B cell (primary cell): ENCODE data around the gene DPYSL3. TPM values are rescaled to one million over a fixed set of nuclear protein-coding genes. Genes with fewer than 3 reads are reported as not detected.

Experiments
- ATAC-seq: fragments of 200-7000 bp; cut with Tn5 transposase; one replicate; pipeline ENCODE4 v1.10.0; 2021; ENCODE audit warnings: low read depth, mild to moderate bottlenecking, moderate number of reproducible peaks, moderate library complexity
- CTCF ChIA-PET: fragments of 350-600 bp; sonication (Branson Sonifier 250); formaldehyde crosslinking; loops from one replicate; lab custom pipeline; 2021; ENCODE audit warnings: antibody characterized with exemption, inconsistent platforms; lab: Charles Lee
- POLR2A ChIA-PET: fragments of 350-600 bp; sonication (Branson Sonifier 250); formaldehyde crosslinking; loops from one replicate; lab custom pipeline; 2021; ENCODE audit warnings: antibody characterized with exemption; lab: Charles Lee
- DNase-seq: peaks from one replicate; pipeline ENCODE4 v3.0.0; 2013
- H2AFZ ChIP-seq: 2 replicates; pipeline ENCODE4 v1.6.1; 2012; ENCODE audit warnings: mild to moderate bottlenecking, low read depth, low read length; ENCODE audit not compliant: insufficient read depth, poor library complexity, severe bottlenecking
- H3K27ac ChIP-seq, 2 donors: 1 replicate in 1 of 2; 2 replicates in 1 of 2; pipeline ENCODE4 v1.5.1; 2012 to 2013; ENCODE audit warnings: low read length in 2 of 2, mild to moderate bottlenecking in 2 of 2, moderate library complexity in 1 of 2
- H3K27me3 ChIP-seq, 4 experiments: fragments of 200-600 bp in 1 of 4; sonication (generic) in 1 of 4; replicated peaks in 1 of 4; 1 replicate in 2 of 4; 2 replicates in 2 of 4; pipeline versions ENCODE4 v1.6.1 to v1.7.0; 2013 to 2016; ENCODE audit warnings: low read length in 3 of 4, mild to moderate bottlenecking in 2 of 4, mixed read lengths in 1 of 4, moderate library complexity in 1 of 4; ENCODE audit not compliant: insufficient read depth in 4 of 4, control insufficient read depth in 3 of 4; ENCODE audit errors: control extremely low read depth in 1 of 4
- H3K36me3 ChIP-seq, 2 experiments: replicated peaks in 1 of 2; 1 replicate in 1 of 2; 2 replicates in 1 of 2; pipeline versions ENCODE4 v1.6.1 to v1.7.1; 2013; ENCODE audit warnings: low read length in 1 of 2; ENCODE audit not compliant: insufficient read depth in 2 of 2, control insufficient read depth in 1 of 2; ENCODE audit errors: control extremely low read depth in 1 of 2, extremely low read depth in 1 of 2
- H3K4me1 ChIP-seq, 2 donors: fragments of 200-600 bp in 1 of 2; sonication (generic) in 1 of 2; 1 replicate in 1 of 2; 2 replicates in 1 of 2; pipeline versions ENCODE4 v1.5.1 to v1.6.1; 2013 to 2017; ENCODE audit warnings: low read length in 2 of 2; ENCODE audit not compliant: control insufficient read depth in 2 of 2, insufficient read depth in 2 of 2
- H3K4me2 ChIP-seq: replicated peaks from 2 replicates; pipeline ENCODE3; 2012; ENCODE audit warnings: mild to moderate bottlenecking, low read depth, low read length; ENCODE audit not compliant: poor library complexity, severe bottlenecking
- H3K4me3 ChIP-seq, 5 experiments: fragments of 200-600 bp in 1 of 5; sonication (generic) in 1 of 5; 1 replicate in 3 of 5; 2 replicates in 2 of 5; pipeline versions ENCODE4 v1.5.1 to v1.7.0; 2011 to 2016; ENCODE audit warnings: low read length in 4 of 5, mild to moderate bottlenecking in 4 of 5, low read depth in 2 of 5, control low read depth in 1 of 5, moderate library complexity in 1 of 5; ENCODE audit not compliant: insufficient read depth in 1 of 5; ENCODE audit errors: control extremely low read depth in 1 of 5, extremely low read depth in 1 of 5
- H3K79me2 ChIP-seq: fragments of 200-600 bp; sonication (generic); one replicate; pipeline ENCODE4 v1.6.0; 2016; ENCODE audit warnings: low read length; ENCODE audit not compliant: control insufficient read depth, insufficient read depth
- H3K9ac ChIP-seq: fragments of 200-600 bp; sonication (generic); 2 replicates; pipeline ENCODE4 v1.6.1; 2017; ENCODE audit warnings: mild to moderate bottlenecking, low read length, moderate library complexity
- H3K9me3 ChIP-seq, 3 donors: one replicate each; pipeline versions ENCODE4 v1.6.1 to v1.7.1; 2013; ENCODE audit warnings: low read length in 2 of 3; ENCODE audit not compliant: control insufficient read depth in 2 of 3, insufficient read depth in 1 of 3; ENCODE audit errors: control extremely low read depth in 1 of 3
- H4K20me1 ChIP-seq: 2 replicates; pipeline ENCODE4 v1.6.0; 2012; ENCODE audit warnings: mild to moderate bottlenecking, low read length; ENCODE audit not compliant: insufficient read depth, control insufficient read depth, poor library complexity, severe bottlenecking
- H3K27ac Mint-ChIP-seq: one replicate; pipeline ENCODE4 v1.8.0; 2021; ENCODE audit warnings: mixed read lengths
- H3K27me3 Mint-ChIP-seq: one replicate; pipeline ENCODE4 v1.8.0; 2021; ENCODE audit warnings: mixed read lengths
- H3K4me1 Mint-ChIP-seq: one replicate; pipeline ENCODE4 v1.8.0; 2021; ENCODE audit warnings: mixed read lengths
- H3K4me3 Mint-ChIP-seq: one replicate; pipeline ENCODE4 v1.8.0; 2021; ENCODE audit warnings: mixed read lengths
- H3K9me3 Mint-ChIP-seq: one replicate; pipeline ENCODE4 v1.8.0; 2022; ENCODE audit warnings: mixed read lengths; ENCODE audit not compliant: insufficient read depth
- CTCF ChIP-seq: fragments of 200-600 bp; IDR thresholded peaks from one replicate; pipeline ENCODE4 v1.8.0; 2022; ENCODE audit warnings: antibody characterized with exemption, mild to moderate bottlenecking
- EZH2 ChIP-seq: IDR thresholded peaks from 2 replicates; pipeline ENCODE4 v1.6.1; 2012; ENCODE audit warnings: borderline replicate concordance, low read depth, mild to moderate bottlenecking, moderate library complexity, low read length; ENCODE audit not compliant: insufficient read depth, poor library complexity, severe bottlenecking
- WGBS: methylation state at CpG from one replicate; pipeline ENCODE4 v1.1.5; 2013; ENCODE audit warnings: missing lambda C conversion rate; ENCODE audit not compliant: insufficient coverage; 5-methylcytosine and 5-hydroxymethylcytosine counted together
- intact Hi-C: fragments of 100-400 bp; cut with micrococcal nuclease; formaldehyde crosslinking; loops from one replicate; pipeline ENCODE4 v1.10.0; 2022
- polyA plus RNA-seq: library from polyadenylated mRNA; depleted of rRNA; stranded (reverse); fragments of >200 nt; gene quantifications from 2 replicates; pipeline ENCODE4 v1.2.3, GENCODE V29; 2012
- small RNA-seq: library from RNA; depleted of rRNA; stranded (forward); fragments of <200 nt; gene quantifications from one replicate; pipeline ENCODE3, GENCODE V24; 2012; ENCODE audit warnings: low replicate concordance, low read depth; ENCODE audit not compliant: insufficient read length
- total RNA-seq, 2 donors: library from RNA; stranded (reverse); fragments of 120-200 nt in 1 of 2; gene quantifications; 1 replicate in 1 of 2; 2 replicates in 1 of 2; pipeline versions ENCODE4 v1.2.3 to v1.2.4, GENCODE V29; 2013 to 2022

DPYSL3 gene
- total and polyA plus RNA-seq, 2 donors (not counting 1 experiment from before 2014, with no cell fraction given): not detected

DNA sequence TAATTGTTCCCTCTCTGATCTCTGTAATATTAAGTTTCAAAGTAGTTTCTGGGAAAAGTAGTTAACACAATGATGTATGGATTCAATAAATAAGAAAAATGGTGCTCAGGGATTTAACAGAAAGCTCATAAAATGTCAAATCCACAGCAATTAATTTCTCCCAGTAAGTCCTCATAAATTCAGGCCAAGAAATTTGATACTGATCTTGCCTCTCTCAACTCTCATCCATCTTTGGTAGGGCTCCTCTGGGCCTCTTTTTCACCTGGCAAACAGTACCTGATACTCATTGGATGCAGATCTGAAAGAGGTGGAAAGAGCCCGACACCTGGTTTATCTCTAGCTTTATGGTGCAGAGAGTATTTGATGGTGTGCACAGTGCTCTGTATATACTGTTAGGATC lies 168.9 kb downstream of the DPYSL3 start:
- no peak overlapping the region for H2AFZ ChIP-seq
- no peak overlapping the region for H3K4me3 Mint-ChIP-seq
- no peak overlapping the region for H3K9ac ChIP-seq
- H3K4me1 ChIP-seq: no peaks in the 10 kb centered on the region
- H3K36me3 ChIP-seq: no peaks in the 10 kb centered on the region
- H3K9me3 Mint-ChIP-seq: peaks cover 7% of the 10 kb centered on the region
- H3K27me3 Mint-ChIP-seq: no peaks in the 10 kb centered on the region
- WGBS: 83% methylated on average over 1 of the region's 1 CpG
- intact Hi-C loops: no loop called here
- H3K4me2 ChIP-seq: no peak overlapping the region
- ChIA-PET POLR2A (no interaction called here), CTCF (no interaction called here)
- H3K27ac Mint-ChIP-seq: no peak overlapping the region
- no peaks in the 10 kb centered on the region for H4K20me1 ChIP-seq
- DNase-seq (no peak), ATAC-seq (no peak)
- no peaks in the 10 kb centered on the region for H3K4me1 Mint-ChIP-seq
- no peak overlapping the region for H3K27ac ChIP-seq
- no peaks in the 10 kb centered on the region for H3K79me2 ChIP-seq
- no peaks in the 10 kb centered on the region for H3K27me3 ChIP-seq
- TF ChIP-seq EZH2 (no peak), CTCF (no peak)
- no peak overlapping the region for H3K4me3 ChIP-seq
- peaks cover 0 to 10% (median 0%) of the 10 kb centered on the region in 3 donors for H3K9me3 ChIP-seq

Small RNA genes within 50 kb of the gene (small RNA-seq; reads per million reads assigned to genes)
- not detected for gene AC011373.1
